Glutamatergic neuron (in vitro differentiated cells): ENCODE data around the gene NENF. TPM values are rescaled to one million over a fixed set of nuclear protein-coding genes. Genes with fewer than 3 reads are reported as not detected.

Source experiments
- DNase-seq: peaks from one replicate; pipeline ENCODE4 v3.0.0; 2022
- H3K27ac Mint-ChIP-seq: one replicate; pipeline ENCODE4 v1.8.0; 2020; ENCODE audit warnings: mild to moderate bottlenecking, mixed read lengths, inconsistent platforms; ENCODE audit not compliant: unreplicated experiment
- H3K27me3 Mint-ChIP-seq: one replicate; pipeline ENCODE4 v1.8.0; 2020; ENCODE audit warnings: mild to moderate bottlenecking, moderate library complexity, mixed read lengths, inconsistent platforms; ENCODE audit not compliant: unreplicated experiment
- H3K36me3 Mint-ChIP-seq: one replicate; pipeline ENCODE4 v1.8.0; 2020; ENCODE audit warnings: mild to moderate bottlenecking, mixed read lengths, inconsistent platforms; ENCODE audit not compliant: unreplicated experiment
- H3K4me1 Mint-ChIP-seq: one replicate; pipeline ENCODE4 v1.8.0; 2020; ENCODE audit warnings: mild to moderate bottlenecking, low read depth, mixed read lengths, inconsistent platforms; ENCODE audit not compliant: unreplicated experiment
- H3K4me3 Mint-ChIP-seq: one replicate; pipeline ENCODE4 v1.8.0; 2020; ENCODE audit warnings: mild to moderate bottlenecking, mixed read lengths, inconsistent platforms; ENCODE audit not compliant: unreplicated experiment
- H3K9me3 Mint-ChIP-seq: one replicate; pipeline ENCODE4 v1.8.0; 2020; ENCODE audit warnings: mild to moderate bottlenecking, moderate library complexity, mixed read lengths, inconsistent platforms; ENCODE audit not compliant: unreplicated experiment
- CTCF ChIP-seq: fragments of 200-600 bp; sonication (generic); IDR thresholded peaks from one replicate; pipeline ENCODE4 v1.5.0; 2021; ENCODE audit not compliant: partially characterized antibody, unreplicated experiment
- total RNA-seq: library from RNA; stranded (reverse); fragmentation: NEBNext Ultra II Directional; extraction: Animal tissue kit (Norgen Biotek cat#: 25700); gene quantifications from one replicate; pipeline ENCODE4 v1.2.1, GENCODE V29; 2021; ENCODE audit not compliant: unreplicated experiment

NENF gene
- total RNA-seq, 1 donor from 2014 or later, result 5.2 TPM

DNA sequence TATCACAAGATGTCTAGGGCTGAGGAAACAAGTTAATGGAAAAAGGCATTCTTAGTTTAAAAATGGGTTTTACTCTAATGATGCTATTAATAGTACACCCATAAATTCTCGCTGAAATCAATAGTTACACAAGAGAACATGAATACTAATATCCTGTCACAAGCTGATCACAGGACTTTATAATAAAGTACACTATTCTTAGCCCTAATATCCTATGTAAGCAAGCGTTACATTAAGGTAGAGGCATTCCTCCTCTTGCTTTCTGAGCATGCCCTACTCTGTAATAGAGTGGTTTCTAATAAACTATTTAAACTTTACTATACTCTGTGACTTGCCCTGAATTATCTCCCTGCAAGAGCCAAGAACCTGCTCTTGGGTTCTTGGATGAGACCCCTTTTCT lies 11.6 kb upstream of the NENF start:
- no peak for DNase-seq
- no peaks in the 10 kb centered on the region for H3K36me3 Mint-ChIP-seq
- no peaks in the 10 kb centered on the region for H3K4me1 Mint-ChIP-seq
- H3K9me3 Mint-ChIP-seq, result peaks cover 5% of the 10 kb centered on the region
- H3K4me3 Mint-ChIP-seq, result no peak overlapping the region
- no peak for TF ChIP-seq CTCF
- H3K27me3 Mint-ChIP-seq, result peaks cover 3% of the 10 kb centered on the region
- no peak overlapping the region for H3K27ac Mint-ChIP-seq

- no peak for TF ChIP-seq CTCF
- H3K4me3 Mint-ChIP-seq, result no peak overlapping the region
- DNase-seq, result no peak
- peaks cover 1% of the 10 kb centered on the region for H3K9me3 Mint-ChIP-seq
- H3K27ac Mint-ChIP-seq, result no peak overlapping the region
- no peaks in the 10 kb centered on the region for H3K27me3 Mint-ChIP-seq
- no peaks in the 10 kb centered on the region for H3K36me3 Mint-ChIP-seq
- H3K4me1 Mint-ChIP-seq, result no peaks in the 10 kb centered on the region
Measured at GRCh38 chr1:212423879-212424278, 8.8 kb upstream of the NENF start.

DNA sequence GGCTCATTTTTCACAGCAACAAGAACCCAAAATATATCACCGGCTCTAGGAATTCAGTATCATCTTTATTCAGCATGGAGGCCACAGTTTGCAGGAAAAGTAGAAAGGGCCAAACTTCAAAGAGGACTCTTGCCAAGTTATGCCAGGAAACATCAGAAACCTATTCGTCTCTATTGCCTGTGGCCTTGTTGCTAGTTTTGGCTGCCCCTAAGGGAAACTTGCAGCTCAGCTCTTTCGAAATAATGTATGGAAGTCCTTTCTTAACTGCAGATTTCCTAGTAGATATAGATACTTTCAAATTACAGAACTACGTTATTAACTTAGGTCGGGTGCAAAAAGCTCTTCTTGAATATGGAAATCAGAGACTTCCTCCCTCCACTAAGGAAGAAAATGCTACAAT lies 4.2 kb upstream of the NENF start:
- no peak for TF ChIP-seq CTCF
- Mint-ChIP-seq H3K9me3 (peaks cover 1% of the 10 kb centered on the region), H3K27ac (no peak overlapping the region), H3K27me3 (no peaks in the 10 kb centered on the region), H3K4me1 (no peaks in the 10 kb centered on the region), H3K36me3 (no peaks in the 10 kb centered on the region), H3K4me3 (no peak overlapping the region)
- DNase-seq, result no peak

- TF ChIP-seq CTCF, result no peak
- H3K27me3 Mint-ChIP-seq, result peaks cover 2% of the 10 kb centered on the region
- H3K4me1 Mint-ChIP-seq, result no peaks in the 10 kb centered on the region
- H3K4me3 Mint-ChIP-seq, result no peak overlapping the region
- no peak overlapping the region for H3K27ac Mint-ChIP-seq
- DNase-seq, result no peak
- no peaks in the 10 kb centered on the region for H3K36me3 Mint-ChIP-seq
- H3K9me3 Mint-ChIP-seq, result peaks cover 3% of the 10 kb centered on the region
Measured at GRCh38 chr1:212430416-212430815, 2.3 kb upstream of the NENF start.

DNA sequence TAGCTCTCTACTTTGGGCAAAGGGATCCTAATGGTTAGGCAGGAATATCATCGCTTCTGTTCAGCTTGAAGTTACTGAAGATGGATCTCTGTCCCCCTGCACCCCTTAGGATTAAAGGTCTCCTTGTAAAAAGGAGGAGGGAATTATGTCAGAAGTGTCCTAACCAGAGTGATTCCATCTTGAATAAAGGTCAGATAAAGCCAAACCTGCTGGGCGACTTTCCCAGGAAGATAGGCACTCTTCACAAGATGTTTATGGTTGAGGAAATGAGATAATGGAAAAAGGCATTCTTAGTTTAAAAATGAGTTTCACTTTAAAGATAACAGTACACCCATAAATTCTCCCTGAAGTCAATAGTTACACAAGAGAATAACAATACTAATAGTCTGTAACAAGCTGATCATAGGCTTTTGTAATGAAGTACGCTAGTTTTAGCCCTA lies 1.7 kb upstream of the NENF start:
- no peaks in the 10 kb centered on the region for H3K36me3 Mint-ChIP-seq
- no peak overlapping the region for H3K27ac Mint-ChIP-seq
- peaks cover 3% of the 10 kb centered on the region for H3K9me3 Mint-ChIP-seq
- no peak overlapping the region for H3K4me3 Mint-ChIP-seq
- no peak for DNase-seq
- no peak for TF ChIP-seq CTCF
- H3K27me3 Mint-ChIP-seq, result peaks cover 2% of the 10 kb centered on the region
- H3K4me1 Mint-ChIP-seq, result no peaks in the 10 kb centered on the region
